Measurements from ENCODE around the gene LRRC75A.
"Not testable (repeated sequence)": the region's sequence is repeated elsewhere in the genome, so short reads cannot be mapped to it uniquely, and the experiment has no call there.

- not testable (repeated sequence) for TF ChIP-seq POLR2A, CTCF (IDR thresholded peaks at IDR 0.05)
These were observed 88.1 kb downstream of the LRRC75A start for GRCh38 chr17:16403847-16404246.
